EH (cell line): ENCODE data around the gene TMEM121.

Experiments
- DNase-seq: peaks from one replicate; pipeline ENCODE4 v3.0.0-alpha.2; 2015; ENCODE audit warnings: low read depth

TMEM121 gene

DNA sequence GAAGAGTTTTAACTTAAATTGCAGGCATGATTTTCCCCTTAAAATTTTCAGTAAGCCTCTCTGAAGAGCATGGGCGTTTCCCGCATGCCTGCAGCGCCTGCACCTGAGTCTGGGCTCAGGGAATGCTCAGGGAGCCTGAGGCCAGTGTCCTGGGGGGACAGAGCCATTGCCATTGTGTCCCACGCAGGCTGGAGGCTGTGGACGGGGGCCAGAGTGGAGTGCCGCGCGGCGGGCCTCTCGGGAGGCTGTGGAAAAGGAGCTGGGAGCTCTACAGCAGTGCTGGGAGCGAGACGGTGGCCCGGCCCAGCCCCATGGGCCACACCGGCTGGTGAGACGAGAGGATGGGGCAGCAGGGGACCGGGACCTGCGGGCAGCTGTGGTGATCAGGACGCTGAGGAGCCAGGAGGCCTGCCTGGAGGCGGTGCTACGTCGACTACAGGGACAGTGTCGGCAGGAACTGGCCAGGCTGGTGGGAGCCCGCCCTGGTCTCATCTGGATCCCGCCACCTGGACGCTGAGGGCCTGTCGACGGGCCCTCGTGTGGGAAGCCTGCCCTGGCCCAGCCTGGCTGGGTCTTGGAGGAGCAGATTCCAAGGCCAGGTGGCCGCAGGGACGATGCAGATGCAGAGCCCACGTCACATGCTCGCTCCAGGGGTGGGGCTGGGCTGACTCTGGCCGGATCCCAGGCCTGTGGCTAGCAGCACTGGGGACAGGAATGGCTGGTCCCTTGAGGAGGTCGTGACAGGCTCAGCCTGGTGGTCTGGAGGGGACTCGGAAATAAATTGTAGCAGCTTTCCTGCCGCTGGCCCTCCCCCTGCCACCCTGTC, 27.7 kb upstream of the TMEM121 start:
- no peak for DNase-seq

DNA sequence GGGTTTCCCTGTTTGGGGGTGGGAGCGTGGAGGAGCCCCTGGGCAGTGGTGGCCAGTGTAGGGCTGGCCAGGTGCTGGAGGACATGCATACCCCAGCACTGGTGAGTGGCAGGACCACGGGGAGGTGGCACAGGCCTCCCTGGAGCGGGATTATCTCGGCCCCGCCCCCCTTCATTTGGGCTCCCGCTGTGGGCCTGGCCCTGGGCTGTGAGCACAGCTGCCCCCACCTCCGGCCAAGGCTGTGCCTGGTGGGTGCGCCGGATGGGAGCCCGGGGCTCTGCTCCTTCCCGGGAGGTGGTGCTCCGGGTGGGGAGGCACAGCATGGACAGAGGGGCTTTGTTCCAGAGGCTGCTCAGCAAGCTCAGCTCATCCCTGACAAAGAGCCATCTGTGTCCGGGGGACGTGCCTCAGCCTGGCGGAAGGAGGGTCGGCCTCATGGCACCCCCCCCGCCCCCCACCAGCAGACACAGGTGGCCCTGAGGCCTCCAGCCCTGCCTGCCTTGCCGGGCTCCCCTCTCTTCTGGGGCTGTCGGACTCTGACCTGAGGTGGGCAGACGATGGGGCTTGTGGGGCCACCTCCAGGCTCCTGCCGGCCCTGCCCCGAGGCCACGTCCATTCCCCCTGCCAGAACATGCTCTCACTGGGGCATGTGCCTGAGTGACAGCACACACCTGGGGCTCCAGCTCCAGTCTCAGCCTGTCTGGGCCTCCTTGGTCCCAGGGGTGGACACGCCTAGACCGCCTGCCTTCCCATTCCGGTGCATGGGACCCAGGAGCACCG, 26.9 kb upstream of the TMEM121 start:
- DNase-seq: no peak

- DNase-seq: no peak
These were observed 26.2 kb upstream of the TMEM121 start for GRCh38 chr14:105500036-105500725.

DNA sequence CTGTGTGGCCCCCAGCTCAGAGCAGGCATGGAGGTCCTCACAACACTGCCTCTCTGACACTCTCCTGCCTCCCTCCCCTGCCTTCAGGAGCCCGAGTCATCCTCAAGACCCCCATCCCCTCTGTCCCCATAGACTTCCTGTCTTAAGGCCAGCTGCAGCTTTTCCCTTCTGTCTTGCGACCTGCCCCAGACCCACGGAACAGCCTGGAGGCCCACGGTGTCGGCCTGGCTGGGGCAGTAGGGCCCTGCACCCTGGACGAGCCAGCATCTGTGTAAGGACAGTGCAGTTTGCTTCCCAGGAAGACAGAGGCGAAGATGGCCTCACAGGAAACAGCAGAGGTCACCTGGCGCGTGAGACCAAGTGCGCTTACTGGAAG, 25.7 kb upstream of the TMEM121 start:
- no peak for DNase-seq

- no peak for DNase-seq
These were observed 24.7 kb upstream of the TMEM121 start for GRCh38 chr14:105501504-105502291.

- no peak for DNase-seq
These were observed 23.7 kb upstream of the TMEM121 start for GRCh38 chr14:105502446-105503295.

- DNase-seq: no peak
These were observed 23.1 kb upstream of the TMEM121 start for GRCh38 chr14:105503296-105503640.

DNA sequence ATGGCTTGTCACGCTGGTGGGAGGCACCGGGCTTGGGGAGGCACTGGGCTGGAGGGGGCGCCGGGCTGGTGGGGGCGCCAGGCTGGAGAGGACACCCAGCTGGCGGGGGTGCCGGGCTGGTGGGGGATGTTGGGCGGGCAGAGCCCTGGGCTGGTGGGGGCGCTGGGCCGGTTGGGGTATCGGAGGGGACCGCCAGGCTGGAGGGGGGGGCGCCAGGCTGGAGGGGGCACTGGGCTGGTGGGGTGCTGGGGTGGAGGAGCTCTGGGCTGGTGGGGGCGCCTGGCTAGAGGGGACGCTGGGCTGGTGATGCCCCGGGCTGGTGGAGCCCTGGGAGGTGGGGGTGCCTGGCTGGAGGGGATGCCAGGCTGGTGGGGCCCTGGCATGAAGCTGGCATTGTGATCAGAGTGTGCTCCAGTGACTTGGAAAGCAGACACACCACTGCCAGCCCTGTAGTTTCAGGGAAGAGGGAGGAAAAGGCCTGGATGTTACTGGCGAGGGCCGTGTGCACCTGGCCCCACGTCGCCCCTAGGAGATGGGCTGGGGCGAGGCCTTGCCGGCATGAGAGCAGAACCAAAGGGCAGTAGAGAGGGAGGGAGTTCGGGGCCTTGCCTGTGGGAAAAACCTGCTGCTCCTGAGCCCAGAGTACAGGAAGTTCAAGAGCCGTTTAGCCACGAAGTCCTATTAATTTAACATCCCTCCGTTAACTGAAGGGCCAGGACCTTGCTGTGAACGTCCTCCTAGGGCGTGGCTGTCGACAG, 22.3 kb upstream of the TMEM121 start:
- no peak for DNase-seq

DNA sequence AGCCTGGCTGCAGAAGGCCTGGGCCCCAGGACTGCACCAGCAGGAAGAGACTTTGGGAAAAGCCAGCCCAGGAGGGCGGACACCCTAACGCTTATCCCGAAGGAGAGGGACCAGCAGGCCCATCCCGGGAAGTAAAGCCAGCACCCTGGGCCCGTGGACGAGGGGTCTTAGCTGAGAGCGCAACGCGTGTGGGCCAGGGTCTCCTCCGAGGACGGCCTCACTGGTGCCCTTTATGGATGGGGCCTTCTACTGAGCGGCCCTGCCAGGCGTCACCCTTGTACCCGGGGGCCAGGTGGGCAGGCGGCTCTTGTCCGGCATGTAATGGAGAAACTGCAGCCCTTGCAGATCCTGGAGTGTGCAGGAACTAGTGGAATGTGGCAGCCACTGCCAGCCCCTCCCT, 21.3 kb upstream of the TMEM121 start:
- DNase-seq: no peak

- no peak for DNase-seq
These were observed 19.1 kb upstream of the TMEM121 start for GRCh38 chr14:105507247-105507646.

GRCh38 chr14:105508069-105508468, 18.3 kb upstream of the TMEM121 start:
- DNase-seq: no peak

- no peak for DNase-seq
These were observed 17.8 kb upstream of the TMEM121 start for GRCh38 chr14:105508601-105509000.

GRCh38 chr14:105517096-105517495, 9.3 kb upstream of the TMEM121 start:
- peak; percentile 31 for DNase-seq

DNA sequence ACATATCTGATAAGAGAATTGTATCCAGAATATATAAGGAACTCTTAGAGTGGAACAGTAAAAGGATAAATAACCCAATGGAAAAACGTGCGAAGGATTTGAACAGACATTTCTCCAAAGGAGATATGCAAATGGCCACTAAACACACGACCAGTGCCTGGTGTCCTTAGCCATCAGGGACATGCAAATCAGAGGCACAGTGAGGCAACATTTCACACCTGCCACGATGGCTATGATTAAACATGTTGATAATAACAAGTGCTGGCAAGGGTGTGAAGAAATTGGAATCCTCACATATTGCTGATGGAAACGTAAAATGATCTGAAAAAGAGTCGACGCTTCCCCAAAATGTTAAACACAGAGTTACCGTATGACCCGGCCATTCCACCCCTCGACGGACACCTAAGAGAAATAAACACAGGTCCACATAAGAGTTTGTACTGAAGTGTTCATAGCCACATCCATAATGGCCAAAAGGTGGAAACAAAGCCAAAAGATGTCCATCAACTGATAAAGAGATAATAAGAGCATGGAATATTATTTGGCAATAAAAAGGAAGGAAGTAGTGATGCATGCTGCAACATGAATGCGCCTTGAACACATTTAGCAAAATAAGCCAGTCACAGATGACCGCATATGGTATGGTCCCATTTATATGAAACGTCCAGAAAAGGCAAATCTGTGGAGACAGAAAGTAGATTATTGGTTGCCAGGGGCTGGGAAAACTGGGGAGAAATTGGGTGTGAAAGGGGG, 6.3 kb upstream of the TMEM121 start:
- no peak for DNase-seq

GRCh38 chr14:105525326-105525725, 1.1 kb upstream of the TMEM121 start:
- DNase-seq: no peak

DNA sequence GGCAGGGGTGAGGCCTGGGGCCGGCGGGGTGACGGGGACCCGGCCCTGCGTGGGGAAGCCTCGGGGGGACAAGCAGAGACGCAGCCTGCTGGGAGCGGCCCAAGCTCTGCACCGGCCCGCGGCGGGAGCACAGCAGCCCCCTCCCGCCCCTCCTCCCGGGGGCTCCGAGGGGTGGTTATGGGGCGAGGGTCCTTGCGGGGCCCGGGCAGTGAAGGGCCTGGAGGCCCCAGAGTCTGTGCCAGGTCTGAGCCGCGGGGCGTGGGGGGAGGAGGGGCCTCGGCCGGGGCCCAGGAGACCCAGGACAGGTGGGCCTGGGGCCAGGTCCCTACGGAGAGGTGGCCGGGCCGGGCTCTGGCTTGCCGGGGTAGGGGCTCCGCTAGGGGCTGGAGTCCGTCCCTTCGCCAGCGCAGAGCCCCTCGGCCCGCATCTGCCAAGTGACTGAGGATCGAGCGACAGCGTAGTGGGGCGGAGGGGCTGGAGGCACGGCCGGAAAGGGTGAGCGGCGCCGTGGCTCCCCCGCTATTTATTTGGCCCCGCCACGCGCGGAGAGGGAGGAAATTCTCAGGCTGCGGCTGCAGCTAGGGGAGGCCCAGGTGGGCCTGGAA, 495 bp downstream of the TMEM121 start:
- DNase-seq: peak; percentile 7

DNA sequence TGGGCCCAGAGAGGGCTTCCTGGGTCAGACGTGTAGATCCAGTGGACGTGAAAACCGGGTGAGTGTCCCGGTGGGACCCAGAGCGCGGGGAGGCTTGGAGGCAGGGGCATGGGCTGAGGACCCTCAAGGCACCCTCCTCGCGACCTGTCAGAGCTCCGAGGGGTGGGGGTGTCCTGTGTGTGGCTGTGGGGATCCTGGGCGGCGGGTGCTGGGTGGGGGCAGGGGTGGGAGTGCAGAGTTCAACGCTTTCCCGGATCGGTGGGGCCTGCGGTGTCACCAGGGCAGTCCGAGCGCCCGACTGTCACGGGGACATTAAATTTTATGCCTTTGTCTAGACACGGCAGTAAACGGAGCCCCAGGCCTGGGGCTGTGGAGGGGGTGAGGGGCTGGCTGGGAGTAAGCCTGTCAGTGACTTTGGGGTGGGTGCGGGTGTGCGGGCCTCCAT, 1.0 kb downstream of the TMEM121 start:
- DNase-seq: no peak

GRCh38 chr14:105527826-105528585, 1.6 kb downstream of the TMEM121 start:
- DNase-seq: peak; percentile 71
